GM13977 (cell line): ENCODE data around the gene GRIK2.

Source experiments
- DNase-seq: peaks from one replicate; pipeline ENCODE4 v3.0.0; 2012; ENCODE audit warnings: low spot score
- in situ Hi-C: fragments of 300-500 bp; cut with MboI; formaldehyde crosslinking; loops from one replicate; pipeline ENCODE4 v1.12.0; 2022; ENCODE audit warnings: low sequenced_read_pairs, low pct_unique_long_range_greater_than_20kb, mixed read lengths, inconsistent platforms; ENCODE audit not compliant: unreplicated experiment
- TF ChIP-seq, protein P1 (sequence below): IDR thresholded peaks from 2 replicates; pipeline ENCODE4 v1.5.1; 2012; ENCODE audit warnings: mild to moderate bottlenecking, control low read depth; ENCODE audit not compliant: insufficient read depth; ENCODE audit errors: extremely low read depth, missing control alignments

Gene GRIK2

DNA sequence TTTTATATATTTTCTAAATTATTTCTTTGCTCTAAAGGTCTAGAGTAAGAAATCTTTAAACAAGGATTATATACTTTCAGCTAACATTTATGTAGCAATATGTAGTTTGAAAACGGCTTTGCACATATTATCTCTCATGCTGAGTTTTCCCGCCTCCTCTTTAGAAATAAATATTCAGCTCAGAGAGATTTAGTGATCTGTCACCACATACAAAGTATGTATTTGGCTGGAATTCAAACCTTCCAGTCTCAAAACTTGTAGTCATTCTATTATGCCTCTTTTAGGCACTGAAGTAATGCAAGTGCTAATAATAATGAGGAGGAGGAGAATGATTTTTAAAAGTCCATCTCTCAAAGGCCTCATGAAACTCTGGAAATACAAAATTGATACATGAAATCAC lies 525.0 kb downstream of the GRIK2 start:
- in situ Hi-C loops, result no loop called here
- TF ChIP-seq, protein P1, sequence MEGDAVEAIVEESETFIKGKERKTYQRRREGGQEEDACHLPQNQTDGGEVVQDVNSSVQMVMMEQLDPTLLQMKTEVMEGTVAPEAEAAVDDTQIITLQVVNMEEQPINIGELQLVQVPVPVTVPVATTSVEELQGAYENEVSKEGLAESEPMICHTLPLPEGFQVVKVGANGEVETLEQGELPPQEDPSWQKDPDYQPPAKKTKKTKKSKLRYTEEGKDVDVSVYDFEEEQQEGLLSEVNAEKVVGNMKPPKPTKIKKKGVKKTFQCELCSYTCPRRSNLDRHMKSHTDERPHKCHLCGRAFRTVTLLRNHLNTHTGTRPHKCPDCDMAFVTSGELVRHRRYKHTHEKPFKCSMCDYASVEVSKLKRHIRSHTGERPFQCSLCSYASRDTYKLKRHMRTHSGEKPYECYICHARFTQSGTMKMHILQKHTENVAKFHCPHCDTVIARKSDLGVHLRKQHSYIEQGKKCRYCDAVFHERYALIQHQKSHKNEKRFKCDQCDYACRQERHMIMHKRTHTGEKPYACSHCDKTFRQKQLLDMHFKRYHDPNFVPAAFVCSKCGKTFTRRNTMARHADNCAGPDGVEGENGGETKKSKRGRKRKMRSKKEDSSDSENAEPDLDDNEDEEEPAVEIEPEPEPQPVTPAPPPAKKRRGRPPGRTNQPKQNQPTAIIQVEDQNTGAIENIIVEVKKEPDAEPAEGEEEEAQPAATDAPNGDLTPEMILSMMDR, result no peak
- DNase-seq, result no peak

DNA sequence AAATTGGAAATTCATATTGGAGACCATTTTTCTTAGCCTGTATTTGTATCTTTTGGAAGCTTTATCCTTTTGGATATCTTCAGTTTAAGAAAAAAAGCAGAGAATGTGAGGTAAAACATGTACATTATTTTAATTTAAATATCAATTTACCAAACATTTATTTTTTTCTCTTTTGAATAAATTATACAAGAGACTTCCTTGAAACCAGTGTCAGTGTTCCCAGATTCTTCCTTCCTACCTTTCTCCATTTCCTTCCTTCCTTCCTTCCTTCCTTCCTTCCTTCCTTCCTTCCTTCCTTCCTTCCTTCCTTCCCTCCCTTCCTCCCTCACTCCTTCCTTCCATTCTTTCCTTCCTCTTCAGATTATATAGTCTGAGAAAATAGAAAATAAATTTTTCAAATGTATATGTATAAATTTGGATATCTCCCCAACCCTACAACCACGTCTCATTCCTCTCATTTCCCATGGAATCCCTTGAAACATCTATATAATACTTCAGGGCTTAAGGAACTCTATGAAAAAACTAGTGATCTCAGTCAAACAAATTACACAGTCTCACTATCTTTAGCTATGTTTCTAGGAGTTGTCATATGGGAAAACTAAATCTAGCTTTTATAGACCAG lies 528.4 kb downstream of the GRIK2 start:
- in situ Hi-C loops, result no loop called here

DNA sequence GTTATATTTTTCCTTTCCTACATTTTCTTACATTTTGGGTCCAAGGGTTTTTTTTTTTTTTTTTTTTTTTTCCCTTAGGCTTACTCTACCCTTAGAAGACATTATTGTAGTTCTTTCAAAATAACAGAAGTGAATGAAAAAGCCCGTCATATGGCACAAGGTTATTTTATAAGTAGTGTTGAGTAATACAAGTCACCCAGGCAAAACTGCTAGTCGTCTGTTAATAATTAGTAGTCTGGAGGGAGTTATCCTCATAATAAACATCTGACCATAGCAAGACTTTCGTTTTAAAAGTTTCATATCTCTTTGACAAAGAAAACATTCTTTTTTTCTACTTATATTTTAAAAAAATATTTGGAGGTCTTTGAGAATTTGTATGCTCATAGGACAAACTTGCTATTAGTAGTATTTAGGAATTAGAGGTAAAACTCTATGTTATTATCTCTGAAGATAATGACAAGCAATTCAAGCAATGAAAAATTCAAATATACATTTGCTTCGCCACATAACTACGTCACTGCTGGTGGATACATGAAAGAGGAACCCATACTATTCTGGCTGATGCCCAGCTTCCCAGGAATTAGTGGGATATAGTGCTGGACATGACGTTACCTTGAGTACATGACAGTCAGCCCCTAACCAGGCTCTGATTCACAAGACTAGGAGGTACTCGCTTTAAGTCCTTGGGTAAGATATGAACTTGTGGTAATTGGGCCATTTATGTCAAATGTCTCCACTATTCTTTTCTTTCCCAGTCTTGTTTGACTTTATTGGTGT lies 532.8 kb downstream of the GRIK2 start:
- in situ Hi-C loops, result no loop called here
- no peak for DNase-seq
- TF ChIP-seq, protein P1, result no peak

More for the DNA sequence above, 528.4 kb downstream of the GRIK2 start:
- DNase-seq, result no peak
- TF ChIP-seq, protein P1, result no peak

DNA sequence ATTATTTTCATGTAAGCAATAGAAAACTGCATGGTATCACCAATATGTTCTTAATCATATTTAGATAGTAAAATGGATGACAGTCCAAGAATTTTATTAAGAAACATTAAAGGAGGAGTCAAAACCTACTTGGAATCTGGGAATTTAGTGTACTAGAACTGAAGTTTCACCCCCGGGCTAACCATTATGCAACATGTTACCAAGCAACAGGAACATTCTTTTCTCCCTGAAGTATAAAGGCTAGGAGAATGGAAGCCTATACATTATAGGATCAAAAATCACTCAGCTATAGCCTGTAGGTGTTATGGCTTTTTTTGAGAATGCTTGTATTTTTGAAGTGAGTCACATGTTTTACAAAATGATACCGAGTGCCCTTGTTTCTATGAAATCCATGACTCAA lies 538.3 kb downstream of the GRIK2 start:
- TF ChIP-seq, protein P1, result no peak
- in situ Hi-C loops, result no loop called here
- no peak for DNase-seq

DNA sequence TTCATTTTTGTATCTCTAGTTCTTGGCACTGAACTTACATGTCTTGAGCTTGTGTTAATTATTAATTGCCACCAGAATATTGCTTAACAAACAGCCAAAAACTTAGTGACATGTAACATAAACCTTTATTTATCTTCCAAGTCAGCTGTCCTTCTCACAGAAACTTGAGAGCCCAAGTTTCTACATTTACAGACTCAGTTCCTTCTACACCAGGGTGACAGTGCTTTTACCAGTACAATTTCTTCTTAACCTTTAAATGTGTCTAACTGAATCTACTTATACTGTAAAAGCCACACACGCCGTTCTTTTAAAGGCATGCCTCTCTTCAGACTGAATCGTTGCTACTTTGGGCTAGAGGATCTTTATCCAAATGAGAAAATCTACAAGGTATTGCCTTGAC lies 539.2 kb downstream of the GRIK2 start:
- DNase-seq, result no peak
- TF ChIP-seq, protein P1, result no peak
- in situ Hi-C loops, result no loop called here

DNA sequence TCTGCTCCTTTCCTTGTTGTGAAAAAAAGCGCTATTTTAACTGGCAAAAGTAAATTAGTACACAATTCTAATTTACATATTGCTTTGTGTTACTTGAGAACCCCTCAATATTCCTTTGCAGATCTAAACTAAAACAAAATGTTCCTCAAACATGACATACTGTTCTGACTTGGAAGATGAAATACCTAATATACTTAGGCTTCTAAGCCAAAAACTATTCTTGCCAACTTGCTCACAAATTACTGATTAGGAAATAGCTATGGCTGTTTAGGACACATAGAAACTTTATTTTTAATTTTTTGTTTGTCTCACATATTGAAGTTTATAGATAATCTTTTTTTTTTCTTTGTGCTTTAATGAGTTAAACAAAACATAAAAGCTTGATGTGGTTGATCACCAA lies 542.2 kb downstream of the GRIK2 start:
- in situ Hi-C loops, result no loop called here
- no peak for DNase-seq
- TF ChIP-seq, protein P1, result no peak
